Mammary epithelial cell (primary cell): Measurements from ENCODE around the gene FAF1.

Experiments
- CTCF ChIP-seq, 2 donors: IDR thresholded peaks in 1 of 2; conservative IDR thresholded peaks in 1 of 2; 2 replicates each; pipeline ENCODE4 v1.5.1; 2011 to 2012; ENCODE audit warnings: inconsistent platforms in 2 of 2, low read length in 2 of 2, mild to moderate bottlenecking in 2 of 2, control low read depth in 1 of 2, low read depth in 1 of 2; ENCODE audit not compliant: insufficient read depth in 1 of 2; ENCODE audit errors: extremely low read depth in 1 of 2
- EZH2 ChIP-seq: IDR thresholded peaks from 2 replicates; pipeline ENCODE4 v1.6.1; 2012; ENCODE audit warnings: low read length, inconsistent platforms, borderline replicate concordance

GRCh38 chr1:50836117-50836516, 124.0 kb downstream of the FAF1 start:
- no peak for TF ChIP-seq CTCF (conservative IDR thresholded peaks at IDR 0.05 in 1 of 2, IDR thresholded peaks at IDR 0.05 in 1 of 2; ENCODE audit: extremely low read depth in 1 of 2, insufficient read depth in 1 of 2, low read depth in 1 of 2, low read length in 2 of 2)
- no peak for TF ChIP-seq EZH2
